Regular cardiac myocyte (primary cell): ENCODE results near the gene BMPR2. TPM values are rescaled to one million over a fixed set of nuclear protein-coding genes. Genes with fewer than 3 reads are reported as not detected.

Experiments used
- total RNA-seq: library from RNA; depleted of rRNA; stranded (reverse); fragments of >200 nt; gene quantifications from 2 replicates; pipeline ENCODE4 v1.2.3, GENCODE V29; 2014

Gene BMPR2
- 17.8 and 18.3 TPM in 2 replicates for total RNA-seq

DNA sequence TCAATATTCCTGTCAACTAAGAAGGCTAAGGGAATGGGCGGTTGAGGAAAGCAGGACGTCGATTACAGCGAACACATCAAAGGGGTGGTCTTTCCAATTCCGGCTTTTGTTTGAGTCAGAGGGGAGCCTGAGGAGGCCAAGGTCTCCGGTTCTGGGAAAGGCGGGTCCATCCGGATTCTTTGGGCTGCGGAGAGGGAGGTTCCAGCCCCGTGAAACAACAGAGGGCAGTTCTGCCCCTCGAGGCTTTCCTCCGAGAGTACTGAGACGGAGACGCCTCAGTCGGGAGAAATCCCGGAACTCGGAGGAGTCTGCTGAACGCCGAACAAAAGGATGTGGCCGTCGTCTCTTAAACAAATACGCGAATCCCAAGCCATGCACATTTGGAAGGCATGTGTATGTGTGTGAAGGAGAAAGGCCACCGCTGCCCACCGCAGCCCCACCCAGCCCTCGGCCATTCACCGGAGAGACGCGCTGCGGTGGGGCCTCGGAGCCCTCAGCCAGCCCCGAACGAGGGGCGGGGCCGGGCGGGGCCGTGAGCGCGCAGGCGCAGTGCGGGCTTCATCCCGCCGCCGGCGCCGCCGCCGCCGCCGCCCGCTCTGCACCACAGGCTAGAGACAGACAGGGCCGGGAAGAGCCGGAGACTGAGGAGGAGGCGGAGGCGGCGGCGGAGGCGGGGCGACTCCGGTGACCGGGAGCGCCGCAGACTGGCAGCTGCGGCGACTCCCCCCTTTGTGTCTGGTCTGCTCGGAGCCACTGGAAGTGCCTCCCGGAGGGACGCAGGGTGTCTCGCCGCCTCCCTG, at the start of gene BMPR2:
TSS of gene BMPR2 (plus strand) at position 719 of the 800 bp plus-strand sequence. CDS start 1,148 bp downstream, outside the sequence.

Other genes starting within 250 kb of the BMPR2 start
- gene SUMO1, start 137.7 kb upstream of the BMPR2 start, total RNA-seq, result 126 and 140 TPM in 2 replicates
- gene NOP58, start 110.6 kb upstream of the BMPR2 start, total RNA-seq, result 42.3 and 77.8 TPM in 2 replicates